ENCODE data around the gene BBS7.
A peak's percentile ranks its signal among the peaks of the same experiment; 100 is the strongest.

The BBS7 gene

DNA sequence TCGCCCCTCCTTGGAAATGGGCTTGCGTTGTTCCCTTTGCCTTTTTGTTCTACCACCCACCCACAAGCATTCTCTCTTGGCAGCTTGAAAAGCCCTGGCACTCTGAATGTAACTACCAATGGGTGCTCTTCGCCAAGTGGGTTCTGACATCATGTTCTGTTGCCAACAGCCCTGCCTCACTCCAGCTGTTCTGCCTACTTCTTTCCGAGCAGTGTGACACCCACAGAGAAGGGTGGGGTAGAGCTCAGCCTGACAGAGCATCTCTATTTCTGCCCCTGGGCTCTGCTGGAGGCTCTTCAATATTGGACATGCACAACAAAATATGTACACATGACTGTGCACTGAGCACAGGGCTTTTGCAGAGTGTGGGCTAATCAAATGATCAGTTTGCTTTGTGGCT, 84.8 kb downstream of the BBS7 start:
- no peak overlapping the region for H3K9ac ChIP-seq (ENCODE audit: low read length)
- H4K8ac ChIP-seq (ENCODE audit: low read depth, low read length) = no peak overlapping the region
- H2AFZ ChIP-seq (ENCODE audit: insufficient read depth, low read length, poor library complexity) = no peak overlapping the region
- H2BK5ac ChIP-seq (ENCODE audit: low read depth, low read length, poor library complexity) = no peak overlapping the region
- H3K4ac ChIP-seq (ENCODE audit: low read depth, low read length) = no peak overlapping the region
- H2AK5ac ChIP-seq (ENCODE audit: low read length) = no peak overlapping the region
- no peak overlapping the region for H3K4me3 ChIP-seq (ENCODE audit: low read depth, low read length)
- no peak overlapping the region for H3K18ac ChIP-seq (ENCODE audit: low read length)
- no peak overlapping the region for H2BK12ac ChIP-seq (ENCODE audit: low read length)
- no peak overlapping the region for H3K14ac ChIP-seq (ENCODE audit: low read length)
- H4K91ac ChIP-seq (ENCODE audit: low read depth, low read length) = no peak overlapping the region
- peak in 1 of 2 donors; percentile 13 for DNase-seq
- no peak overlapping the region for H3K23ac ChIP-seq (ENCODE audit: low read length)
- no peaks in the 10 kb centered on the region for H3K79me2 ChIP-seq (ENCODE audit: control insufficient read depth, insufficient read depth, low read length, poor library complexity)
- H4K12ac ChIP-seq (ENCODE audit: low read depth, low read length) = no peak overlapping the region
- WGBS (ENCODE audit: extremely low coverage, insufficient coverage, insufficient read length) = no CpG with 5 or more reads among the region's 4 CpGs
- no peak overlapping the region for H3K27ac ChIP-seq (ENCODE audit: low read depth, low read length)
- no peak overlapping the region for H3K4me2 ChIP-seq (ENCODE audit: low read length)
- no peak overlapping the region for H2BK120ac ChIP-seq (ENCODE audit: insufficient read depth, low read length, poor library complexity)
- H3K9me3 ChIP-seq (ENCODE audit: insufficient read depth, low read depth, low read length) = no peaks in the 10 kb centered on the region
- no peaks in the 10 kb centered on the region for H3K4me1 ChIP-seq (ENCODE audit: control insufficient read depth in 1 of 2, insufficient read depth in 2 of 2, low read length in 2 of 2)
- H3K79me1 ChIP-seq (ENCODE audit: low read length) = no peaks in the 10 kb centered on the region
- no peaks in the 10 kb centered on the region for H3K27me3 ChIP-seq (ENCODE audit: insufficient read depth, low read length)
- H3K36me3 ChIP-seq (ENCODE audit: control insufficient read depth in 1 of 2, insufficient read depth in 2 of 2, low read length in 2 of 2) = no peaks in the 10 kb centered on the region

DNA sequence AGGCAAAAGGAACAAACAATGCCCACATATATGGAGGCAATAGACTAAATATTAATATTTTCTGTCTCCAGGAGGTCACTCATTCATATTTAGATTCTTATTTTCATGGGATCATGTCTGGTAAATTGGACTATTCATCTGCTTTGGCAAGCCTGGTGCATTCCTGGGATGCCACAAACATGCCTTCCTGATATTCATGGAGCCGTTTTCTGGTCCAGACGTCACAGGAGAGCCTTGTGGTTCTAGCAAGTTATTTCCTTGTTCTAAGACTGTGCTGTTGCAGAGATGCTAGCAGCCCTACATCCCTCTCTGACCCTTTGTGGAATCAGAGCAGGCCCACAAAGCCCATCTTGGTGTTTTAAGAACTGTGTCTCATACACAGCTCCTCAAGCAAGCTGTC, 85.3 kb downstream of the BBS7 start:
- H3K9me3 ChIP-seq (ENCODE audit: insufficient read depth, low read depth, low read length) = no peaks in the 10 kb centered on the region
- no peak overlapping the region for H3K18ac ChIP-seq (ENCODE audit: low read length)
- DNase-seq = peak; percentile 33 to 58
- H3K4ac ChIP-seq (ENCODE audit: low read depth, low read length) = no peak overlapping the region
- no peaks in the 10 kb centered on the region for H3K79me1 ChIP-seq (ENCODE audit: low read length)
- no peaks in the 10 kb centered on the region for H3K4me1 ChIP-seq (ENCODE audit: control insufficient read depth in 1 of 2, insufficient read depth in 2 of 2, low read length in 2 of 2)
- no peak overlapping the region for H2AFZ ChIP-seq (ENCODE audit: insufficient read depth, low read length, poor library complexity)
- no CpG with 5 or more reads among the region's 2 CpGs for WGBS (ENCODE audit: extremely low coverage, insufficient coverage, insufficient read length)
- H3K4me3 ChIP-seq (ENCODE audit: low read depth, low read length) = no peak overlapping the region
- no peaks in the 10 kb centered on the region for H3K79me2 ChIP-seq (ENCODE audit: control insufficient read depth, insufficient read depth, low read length, poor library complexity)
- H3K14ac ChIP-seq (ENCODE audit: low read length) = no peak overlapping the region
- H3K27me3 ChIP-seq (ENCODE audit: insufficient read depth, low read length) = no peaks in the 10 kb centered on the region
- no peak overlapping the region for H2BK120ac ChIP-seq (ENCODE audit: insufficient read depth, low read length, poor library complexity)
- H4K8ac ChIP-seq (ENCODE audit: low read depth, low read length) = no peak overlapping the region
- no peak overlapping the region for H2AK5ac ChIP-seq (ENCODE audit: low read length)
- no peaks in the 10 kb centered on the region for H3K36me3 ChIP-seq (ENCODE audit: control insufficient read depth in 1 of 2, insufficient read depth in 2 of 2, low read length in 2 of 2)
- H2BK12ac ChIP-seq (ENCODE audit: low read length) = no peak overlapping the region
- no peak overlapping the region for H3K9ac ChIP-seq (ENCODE audit: low read length)
- no peak overlapping the region for H3K23ac ChIP-seq (ENCODE audit: low read length)
- H4K91ac ChIP-seq (ENCODE audit: low read depth, low read length) = no peak overlapping the region
- no peak overlapping the region for H4K12ac ChIP-seq (ENCODE audit: low read depth, low read length)
- no peak overlapping the region for H3K27ac ChIP-seq (ENCODE audit: low read depth, low read length)
- H2BK5ac ChIP-seq (ENCODE audit: low read depth, low read length, poor library complexity) = no peak overlapping the region
- H3K4me2 ChIP-seq (ENCODE audit: low read length) = no peak overlapping the region

DNA sequence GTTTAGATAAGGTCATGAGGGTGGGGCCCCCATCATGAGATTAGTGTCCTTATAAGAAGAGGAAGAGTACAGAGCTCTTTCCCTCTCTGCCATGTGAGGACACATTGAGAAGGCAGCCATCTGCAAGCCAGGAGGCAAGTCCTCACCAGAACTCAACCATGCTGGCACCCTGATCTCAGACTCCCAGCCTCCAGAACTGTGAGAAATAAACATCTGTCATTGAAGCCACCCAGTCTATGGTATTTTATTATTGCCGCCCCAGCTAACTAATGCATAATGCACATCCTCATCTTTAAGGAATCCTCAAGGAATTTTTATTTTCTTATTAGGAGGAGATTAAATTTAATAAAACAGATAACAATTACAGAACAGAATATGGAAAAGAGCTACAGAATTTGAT, 85.9 kb downstream of the BBS7 start:
- Histone ChIP-seq H2AK5ac (ENCODE audit: low read length) (no peak overlapping the region), H3K36me3 (ENCODE audit: control insufficient read depth in 1 of 2, insufficient read depth in 2 of 2, low read length in 2 of 2) (no peaks in the 10 kb centered on the region), H4K12ac (ENCODE audit: low read depth, low read length) (no peak overlapping the region), H3K4me1 (ENCODE audit: control insufficient read depth in 1 of 2, insufficient read depth in 2 of 2, low read length in 2 of 2) (no peaks in the 10 kb centered on the region), H3K9me3 (ENCODE audit: insufficient read depth, low read depth, low read length) (no peaks in the 10 kb centered on the region), H3K23ac (ENCODE audit: low read length) (no peak overlapping the region), H3K4me3 (ENCODE audit: low read depth, low read length) (no peak overlapping the region), H4K8ac (ENCODE audit: low read depth, low read length) (no peak overlapping the region), H3K4me2 (ENCODE audit: low read length) (no peak overlapping the region), H2BK120ac (ENCODE audit: insufficient read depth, low read length, poor library complexity) (no peak overlapping the region), H3K4ac (ENCODE audit: low read depth, low read length) (no peak overlapping the region), H3K27ac (ENCODE audit: low read depth, low read length) (no peak overlapping the region), H3K79me1 (ENCODE audit: low read length) (no peaks in the 10 kb centered on the region), H4K91ac (ENCODE audit: low read depth, low read length) (no peak overlapping the region), H3K18ac (ENCODE audit: low read length) (no peak overlapping the region), H2BK5ac (ENCODE audit: low read depth, low read length, poor library complexity) (no peak overlapping the region), H2BK12ac (ENCODE audit: low read length) (no peak overlapping the region), H3K27me3 (ENCODE audit: insufficient read depth, low read length) (no peaks in the 10 kb centered on the region), H3K79me2 (ENCODE audit: control insufficient read depth, insufficient read depth, low read length, poor library complexity) (no peaks in the 10 kb centered on the region), H2AFZ (ENCODE audit: insufficient read depth, low read length, poor library complexity) (no peak overlapping the region), H3K9ac (ENCODE audit: low read length) (no peak overlapping the region), H3K14ac (ENCODE audit: low read length) (no peak overlapping the region)
- DNase-seq = peak; percentile 77 to 80
- no CpG with 5 or more reads among the region's 1 CpG for WGBS (ENCODE audit: extremely low coverage, insufficient coverage, insufficient read length)

DNA sequence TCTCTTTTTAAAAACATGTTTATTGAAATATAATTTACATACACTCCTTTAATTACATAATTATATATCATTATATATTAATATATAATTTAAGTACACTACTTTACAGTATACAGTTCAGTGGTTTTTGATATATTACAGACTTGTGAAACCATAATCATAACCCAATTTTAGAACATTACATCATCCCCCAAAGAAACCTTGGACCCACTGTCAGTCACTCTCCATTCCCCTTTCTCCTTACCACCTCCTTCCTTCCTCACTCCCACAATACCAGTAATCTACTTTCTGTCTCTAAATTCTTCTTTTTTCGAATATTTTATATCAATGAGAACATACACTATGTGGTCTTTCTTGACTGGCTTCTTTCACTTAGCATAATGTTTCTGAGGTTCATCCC, 87.1 kb downstream of the BBS7 start:
- WGBS (ENCODE audit: extremely low coverage, insufficient coverage, insufficient read length) = 100% methylated on average over 1 of the region's 1 CpG

More for the DNA sequence above, 87.1 kb downstream of the BBS7 start:
- no peak overlapping the region for H2AFZ ChIP-seq (ENCODE audit: insufficient read depth, low read length, poor library complexity)
- H3K27ac ChIP-seq (ENCODE audit: low read depth, low read length) = no peak overlapping the region
- no peaks in the 10 kb centered on the region for H3K79me1 ChIP-seq (ENCODE audit: low read length)
- no peak overlapping the region for H3K23ac ChIP-seq (ENCODE audit: low read length)
- no peak overlapping the region for H3K4ac ChIP-seq (ENCODE audit: low read depth, low read length)
- no peaks in the 10 kb centered on the region for H3K79me2 ChIP-seq (ENCODE audit: control insufficient read depth, insufficient read depth, low read length, poor library complexity)
- H4K8ac ChIP-seq (ENCODE audit: low read depth, low read length) = no peak overlapping the region
- H4K12ac ChIP-seq (ENCODE audit: low read depth, low read length) = no peak overlapping the region
- H2AK5ac ChIP-seq (ENCODE audit: low read length) = no peak overlapping the region
- H3K9me3 ChIP-seq (ENCODE audit: insufficient read depth, low read depth, low read length) = no peaks in the 10 kb centered on the region
- no peaks in the 10 kb centered on the region for H3K27me3 ChIP-seq (ENCODE audit: insufficient read depth, low read length)
- no peak overlapping the region for H3K18ac ChIP-seq (ENCODE audit: low read length)
- no peak overlapping the region for H2BK12ac ChIP-seq (ENCODE audit: low read length)
- no peak overlapping the region for H3K14ac ChIP-seq (ENCODE audit: low read length)
- H3K9ac ChIP-seq (ENCODE audit: low read length) = no peak overlapping the region
- no peaks in the 10 kb centered on the region for H3K4me1 ChIP-seq (ENCODE audit: control insufficient read depth in 1 of 2, insufficient read depth in 2 of 2, low read length in 2 of 2)
- DNase-seq = no peak
- H3K36me3 ChIP-seq (ENCODE audit: control insufficient read depth in 1 of 2, insufficient read depth in 2 of 2, low read length in 2 of 2) = no peaks in the 10 kb centered on the region
- no peak overlapping the region for H3K4me2 ChIP-seq (ENCODE audit: low read length)
- no peak overlapping the region for H4K91ac ChIP-seq (ENCODE audit: low read depth, low read length)
- H3K4me3 ChIP-seq (ENCODE audit: low read depth, low read length) = no peak overlapping the region
- H2BK120ac ChIP-seq (ENCODE audit: insufficient read depth, low read length, poor library complexity) = no peak overlapping the region
- no peak overlapping the region for H2BK5ac ChIP-seq (ENCODE audit: low read depth, low read length, poor library complexity)
